GM12864 (cell line): ENCODE results near the gene CDH13.

Source experiments
- DNase-seq: peaks from one replicate; pipeline ENCODE4 v3.0.0-alpha.2; 2011; ENCODE audit warnings: low read depth
- H3K4me3 ChIP-seq: 2 replicates; pipeline ENCODE4 v1.5.1; 2011; ENCODE audit warnings: mild to moderate bottlenecking, low read depth, low read length, control low read depth
- TF ChIP-seq, protein P1 (sequence below): IDR thresholded peaks from 2 replicates; pipeline ENCODE4 v1.5.1; 2011; ENCODE audit warnings: low read depth, mild to moderate bottlenecking, moderate library complexity, low read length, control low read depth, inconsistent platforms; ENCODE audit errors: missing control alignments

Gene CDH13

DNA sequence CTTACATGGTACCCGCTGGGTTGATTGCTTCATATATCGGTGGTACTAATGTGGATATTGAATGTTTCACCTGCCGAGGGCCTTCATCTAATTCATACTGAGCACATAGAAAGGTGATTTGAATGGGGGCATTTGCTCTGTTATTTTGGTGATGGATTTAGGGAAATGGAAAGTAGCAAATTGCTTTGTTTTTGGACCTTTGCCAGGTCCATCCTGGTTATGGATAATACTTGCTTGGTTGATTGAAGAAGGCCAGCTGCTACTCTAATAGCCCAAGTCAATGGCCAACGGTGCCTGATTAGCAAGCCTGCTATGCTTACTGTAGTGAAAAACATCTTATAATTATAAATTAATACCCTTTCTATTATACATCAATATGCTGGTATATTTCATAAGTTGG lies 253.6 kb downstream of the CDH13 start:
- H3K4me3 ChIP-seq, result no peak overlapping the region
- DNase-seq, result no peak
- TF ChIP-seq, protein P1, sequence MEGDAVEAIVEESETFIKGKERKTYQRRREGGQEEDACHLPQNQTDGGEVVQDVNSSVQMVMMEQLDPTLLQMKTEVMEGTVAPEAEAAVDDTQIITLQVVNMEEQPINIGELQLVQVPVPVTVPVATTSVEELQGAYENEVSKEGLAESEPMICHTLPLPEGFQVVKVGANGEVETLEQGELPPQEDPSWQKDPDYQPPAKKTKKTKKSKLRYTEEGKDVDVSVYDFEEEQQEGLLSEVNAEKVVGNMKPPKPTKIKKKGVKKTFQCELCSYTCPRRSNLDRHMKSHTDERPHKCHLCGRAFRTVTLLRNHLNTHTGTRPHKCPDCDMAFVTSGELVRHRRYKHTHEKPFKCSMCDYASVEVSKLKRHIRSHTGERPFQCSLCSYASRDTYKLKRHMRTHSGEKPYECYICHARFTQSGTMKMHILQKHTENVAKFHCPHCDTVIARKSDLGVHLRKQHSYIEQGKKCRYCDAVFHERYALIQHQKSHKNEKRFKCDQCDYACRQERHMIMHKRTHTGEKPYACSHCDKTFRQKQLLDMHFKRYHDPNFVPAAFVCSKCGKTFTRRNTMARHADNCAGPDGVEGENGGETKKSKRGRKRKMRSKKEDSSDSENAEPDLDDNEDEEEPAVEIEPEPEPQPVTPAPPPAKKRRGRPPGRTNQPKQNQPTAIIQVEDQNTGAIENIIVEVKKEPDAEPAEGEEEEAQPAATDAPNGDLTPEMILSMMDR, result no peak

DNA sequence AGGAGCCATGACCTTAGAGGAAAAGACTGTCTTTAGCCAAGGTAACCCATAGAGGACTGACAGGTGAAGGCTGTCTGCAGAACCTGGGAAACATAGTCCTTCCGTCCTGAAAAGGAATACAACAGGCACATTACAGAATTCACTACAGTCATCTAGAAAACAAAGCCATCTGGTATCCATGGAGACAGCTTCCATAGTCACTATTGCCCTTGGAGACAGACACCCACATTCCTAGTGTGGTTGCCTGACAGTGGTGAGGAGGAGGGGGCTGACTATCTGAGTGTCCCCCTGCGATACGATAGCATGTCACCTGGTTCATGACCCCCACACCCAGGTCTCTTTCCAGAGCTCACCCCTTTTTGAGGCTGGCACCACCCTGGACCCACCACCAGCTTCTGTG lies 254.7 kb downstream of the CDH13 start:
- DNase-seq, result no peak
- H3K4me3 ChIP-seq, result no peak overlapping the region
- TF ChIP-seq, protein P1, result no peak

DNA sequence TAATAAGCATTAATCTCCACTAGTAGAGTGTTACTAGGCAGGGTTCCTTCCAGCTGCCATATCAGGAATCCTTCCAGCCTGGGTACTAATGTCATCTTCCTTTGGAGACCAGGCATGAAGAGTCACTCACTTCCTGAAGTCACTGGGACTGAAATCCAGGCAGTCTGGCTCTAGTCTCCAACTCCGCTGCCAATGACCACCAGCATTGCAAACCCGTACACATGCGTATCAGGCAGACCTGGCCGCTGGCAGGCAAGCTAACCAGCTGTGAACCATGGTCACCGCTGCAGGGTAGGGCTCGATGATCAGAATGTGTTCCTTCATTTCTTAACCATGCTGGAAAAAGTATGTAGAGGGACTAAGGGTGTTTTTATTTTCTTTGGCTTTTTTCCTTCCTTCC lies 255.5 kb downstream of the CDH13 start:
- no peak for DNase-seq
- no peak overlapping the region for H3K4me3 ChIP-seq
- TF ChIP-seq, protein P1, result no peak

DNA sequence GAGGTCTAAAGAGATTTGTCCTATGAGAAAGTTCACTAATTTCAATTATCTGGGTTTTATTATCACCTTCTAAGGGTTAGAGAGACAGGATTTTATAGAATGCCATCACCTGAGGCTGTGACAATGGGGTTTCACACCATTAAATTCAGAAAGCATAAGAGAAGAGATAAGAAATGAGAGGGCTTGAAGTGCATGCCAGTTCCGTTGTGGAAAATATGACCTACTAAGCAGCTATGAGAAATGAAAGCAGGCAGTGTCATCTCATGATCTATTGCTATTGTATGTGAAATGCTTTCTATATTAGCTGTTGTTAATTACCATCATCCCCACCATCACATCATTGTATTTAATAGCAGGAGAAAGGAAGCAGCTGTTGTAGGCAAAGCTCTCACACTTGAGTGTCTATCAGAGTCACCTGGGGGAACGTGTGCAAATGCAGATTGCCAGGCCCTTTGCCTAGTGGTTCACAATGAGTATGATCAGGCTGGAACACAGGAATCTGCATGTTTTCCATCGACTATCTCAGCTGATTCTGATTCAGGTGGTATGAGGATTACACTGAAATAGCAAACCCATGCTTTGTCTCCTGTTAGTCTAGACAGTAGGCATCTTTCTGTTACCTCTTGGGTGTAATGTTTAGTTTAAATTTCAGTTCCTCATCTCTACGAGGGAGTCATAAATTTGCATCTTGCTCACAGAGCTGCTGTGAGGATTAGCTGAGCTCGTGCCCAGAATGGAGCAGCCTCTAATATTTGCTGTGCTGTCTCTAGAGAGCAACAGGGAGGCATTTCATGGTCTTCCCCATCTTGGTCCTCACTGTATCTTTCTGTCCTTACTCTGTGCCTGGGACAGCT lies 256.4 kb downstream of the CDH13 start:
- no peak overlapping the region for H3K4me3 ChIP-seq
- TF ChIP-seq, protein P1, result no peak
- no peak for DNase-seq

DNA sequence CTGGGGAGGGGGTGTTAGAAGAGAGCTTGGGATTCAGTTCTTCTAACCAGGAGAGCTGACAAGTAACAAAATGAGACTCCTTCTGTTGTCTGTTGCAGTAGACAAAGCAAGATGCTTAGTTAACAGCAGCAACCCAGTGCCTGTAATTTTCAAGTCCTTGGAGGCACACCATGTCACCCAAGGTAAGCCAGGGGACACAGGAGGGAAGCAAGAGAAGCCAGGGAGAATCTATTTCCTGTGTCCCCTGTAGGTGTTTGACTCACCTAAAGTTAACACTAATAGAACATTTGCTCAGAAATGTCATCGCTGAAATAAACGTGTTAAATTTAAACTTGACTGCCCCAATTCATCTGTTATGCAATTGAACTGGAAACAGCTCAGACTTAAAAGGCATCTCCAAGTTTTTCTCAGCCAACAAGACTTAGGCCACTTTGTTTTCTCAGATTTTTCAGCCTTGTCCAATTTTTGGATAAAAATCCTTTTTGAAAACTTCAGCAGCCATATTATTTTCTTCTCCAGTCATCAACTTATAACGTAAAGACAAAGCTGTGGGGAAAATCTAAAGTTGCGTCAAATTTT lies 257.6 kb downstream of the CDH13 start:
- DNase-seq, result no peak
- no peak overlapping the region for H3K4me3 ChIP-seq
- TF ChIP-seq, protein P1, result no peak

DNA sequence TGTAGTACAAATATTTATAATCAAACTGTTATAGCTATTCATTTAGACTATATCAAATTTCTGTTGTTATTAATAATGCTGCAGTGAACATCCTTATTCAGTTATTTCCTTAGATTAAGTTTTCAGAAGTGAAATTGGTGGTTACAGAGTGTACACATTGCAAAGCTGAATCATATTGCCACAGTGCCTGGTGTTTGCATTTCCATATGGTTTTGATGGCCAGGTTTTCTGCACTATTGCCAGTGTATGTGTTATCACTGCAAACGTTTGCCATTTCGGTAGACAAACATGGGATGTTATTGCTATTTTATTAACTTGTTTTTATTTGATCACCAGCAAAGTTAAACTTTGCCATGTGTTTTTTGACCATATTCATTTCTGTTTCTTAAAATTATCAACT lies 259.4 kb downstream of the CDH13 start:
- no peak overlapping the region for H3K4me3 ChIP-seq
- no peak for DNase-seq
- TF ChIP-seq, protein P1, result no peak
